ENCODE data around the gene PTCD1. TPM values are rescaled to one million over a fixed set of nuclear protein-coding genes. Genes with fewer than 3 reads are reported as not detected.

PTCD1 gene
- total and polyA plus RNA-seq, 9 of the 15 experiments (the other 6 are each of a cell fraction or from before 2014, with no cell fraction given), result 0.46 to 17.1 (median 6.2) TPM

DNA sequence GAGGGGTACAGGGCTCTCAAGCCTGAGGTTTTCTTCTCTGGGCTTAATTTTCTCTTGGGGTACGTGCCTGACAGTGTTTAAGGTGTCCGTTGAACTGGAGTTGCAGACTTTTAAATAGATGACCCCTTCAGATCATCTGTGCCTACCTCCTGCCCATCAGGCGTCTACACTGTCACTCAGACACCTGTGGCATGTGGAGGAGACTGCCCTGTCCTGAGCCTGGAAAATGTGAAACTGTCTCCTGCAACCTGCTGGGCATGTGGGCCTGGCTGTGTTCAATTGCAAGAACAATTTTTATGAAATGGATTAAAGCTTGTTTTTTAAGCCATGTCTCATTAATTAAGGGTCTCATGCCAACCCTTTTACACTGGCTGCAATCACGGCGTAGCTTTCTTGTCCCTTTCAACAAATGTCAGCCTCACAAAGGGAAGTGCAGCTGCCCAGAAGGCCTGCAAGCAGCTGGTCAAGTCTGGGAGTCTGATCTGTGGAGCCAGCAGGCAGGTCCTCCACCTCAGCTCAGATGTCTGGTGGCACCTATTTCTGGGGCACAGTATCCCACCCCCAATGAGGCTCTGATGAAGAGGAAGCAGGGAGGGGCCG, 18.6 kb upstream of the PTCD1 start:
- no peak overlapping the region for H3K4me3 ChIP-seq
- no peak for FAIRE-seq
- H2AFZ ChIP-seq (ENCODE audit: low read depth, low read length), result no peak overlapping the region
- no TSS peak for BruUV-seq (replicated peaks)
- DNase-seq (ENCODE audit: extremely low read depth in 1 of 4, low spot score in 3 of 4), result peak in 1 of 4 experiments; percentile 28
- no peak overlapping the region for H3K9ac ChIP-seq (ENCODE audit: insufficient read depth in 1 of 2, low read depth in 2 of 2, low read length in 2 of 2)
- H3K4me2 ChIP-seq (ENCODE audit: insufficient read depth, low read length), result no peak overlapping the region
- H4K20me1 ChIP-seq (replicated peaks; ENCODE audit: control insufficient read depth, insufficient read depth, low read length), result peaks cover 55% of the 10 kb centered on the region
- peaks cover 99% of the 10 kb centered on the region for H3K36me3 ChIP-seq (ENCODE audit: control insufficient read depth, insufficient read depth, low read length)
- POLR2A ChIA-PET, result interaction anchor here (0.6 to 2.9 kb wide), 4 partner anchors 8 to 67 kb away, joined by 3 to 28 read pairs (median 6); partner anchors contain the start of genes ATP5MF, CPSF4 and PTCD1
- 85% methylated on average over 6 of the region's 6 CpGs for WGBS (ENCODE audit: insufficient coverage, low coverage, missing lambda C conversion rate)
- peaks cover 53% of the 10 kb centered on the region for H3K79me2 ChIP-seq (ENCODE audit: control insufficient read depth, insufficient read depth, low read length)
- CTCF ChIA-PET (ENCODE audit: low intra/inter-chr PET ratio), result no interaction called here
- intact Hi-C loops (cut with micrococcal nuclease), result no loop called here
- in situ Hi-C loops (cut with MboI), result no loop called here
- H3K27me3 ChIP-seq (ENCODE audit: control insufficient read depth in 2 of 2, insufficient read depth in 2 of 2, low read length in 2 of 2), result no peaks in the 10 kb centered on the region
- no peaks in the 10 kb centered on the region for H3K9me3 ChIP-seq (replicated peaks; ENCODE audit: control insufficient read depth, insufficient read depth, low read depth, low read length)
- no peak overlapping the region for H3K27ac ChIP-seq (ENCODE audit: extremely low read depth, low read depth, low read length)
- peak; percentile 6 for ATAC-seq
- no peaks in the 10 kb centered on the region for H3K9me1 ChIP-seq (ENCODE audit: control insufficient read depth, insufficient read depth, low read length)
- H3K4me1 ChIP-seq (replicated peaks in 1 of 2; ENCODE audit: control insufficient read depth in 2 of 2, insufficient read depth in 2 of 2, low read length in 2 of 2), result peaks cover 0 to 27% of the 10 kb centered on the region in 2 experiments; a peak in 2 of 5 replicates
- no peak for TF ChIP-seq CHCHD3 (CRISPR knock-in tag; IDR thresholded peaks at IDR 0.05)
- TF ChIP-seq BDP1 (IDR thresholded peaks at IDR 0.05; ENCODE audit: insufficient read depth, insufficient read length), result no peak
- TF ChIP-seq NR2C2 (CRISPR knock-in tag; IDR thresholded peaks at IDR 0.05), result no peak
- no peak for TF ChIP-seq NR2C2 (tag; IDR thresholded peaks at IDR 0.05)
- TF ChIP-seq, protein P1, sequence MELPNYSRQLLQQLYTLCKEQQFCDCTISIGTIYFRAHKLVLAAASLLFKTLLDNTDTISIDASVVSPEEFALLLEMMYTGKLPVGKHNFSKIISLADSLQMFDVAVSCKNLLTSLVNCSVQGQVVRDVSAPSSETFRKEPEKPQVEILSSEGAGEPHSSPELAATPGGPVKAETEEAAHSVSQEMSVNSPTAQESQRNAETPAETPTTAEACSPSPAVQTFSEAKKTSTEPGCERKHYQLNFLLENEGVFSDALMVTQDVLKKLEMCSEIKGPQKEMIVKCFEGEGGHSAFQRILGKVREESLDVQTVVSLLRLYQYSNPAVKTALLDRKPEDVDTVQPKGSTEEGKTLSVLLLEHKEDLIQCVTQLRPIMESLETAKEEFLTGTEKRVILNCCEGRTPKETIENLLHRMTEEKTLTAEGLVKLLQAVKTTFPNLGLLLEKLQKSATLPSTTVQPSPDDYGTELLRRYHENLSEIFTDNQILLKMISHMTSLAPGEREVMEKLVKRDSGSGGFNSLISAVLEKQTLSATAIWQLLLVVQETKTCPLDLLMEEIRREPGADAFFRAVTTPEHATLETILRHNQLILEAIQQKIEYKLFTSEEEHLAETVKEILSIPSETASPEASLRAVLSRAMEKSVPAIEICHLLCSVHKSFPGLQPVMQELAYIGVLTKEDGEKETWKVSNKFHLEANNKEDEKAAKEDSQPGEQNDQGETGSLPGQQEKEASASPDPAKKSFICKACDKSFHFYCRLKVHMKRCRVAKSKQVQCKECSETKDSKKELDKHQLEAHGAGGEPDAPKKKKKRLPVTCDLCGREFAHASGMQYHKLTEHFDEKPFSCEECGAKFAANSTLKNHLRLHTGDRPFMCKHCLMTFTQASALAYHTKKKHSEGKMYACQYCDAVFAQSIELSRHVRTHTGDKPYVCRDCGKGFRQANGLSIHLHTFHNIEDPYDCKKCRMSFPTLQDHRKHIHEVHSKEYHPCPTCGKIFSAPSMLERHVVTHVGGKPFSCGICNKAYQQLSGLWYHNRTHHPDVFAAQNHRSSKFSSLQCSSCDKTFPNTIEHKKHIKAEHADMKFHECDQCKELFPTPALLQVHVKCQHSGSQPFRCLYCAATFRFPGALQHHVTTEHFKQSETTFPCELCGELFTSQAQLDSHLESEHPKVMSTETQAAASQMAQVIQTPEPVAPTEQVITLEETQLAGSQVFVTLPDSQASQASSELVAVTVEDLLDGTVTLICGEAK (IDR thresholded peaks at IDR 0.05), result no peak
- TF ChIP-seq, protein P1 (CRISPR knock-in tag; IDR thresholded peaks at IDR 0.05), result no peak
- TF ChIP-seq, protein P2, sequence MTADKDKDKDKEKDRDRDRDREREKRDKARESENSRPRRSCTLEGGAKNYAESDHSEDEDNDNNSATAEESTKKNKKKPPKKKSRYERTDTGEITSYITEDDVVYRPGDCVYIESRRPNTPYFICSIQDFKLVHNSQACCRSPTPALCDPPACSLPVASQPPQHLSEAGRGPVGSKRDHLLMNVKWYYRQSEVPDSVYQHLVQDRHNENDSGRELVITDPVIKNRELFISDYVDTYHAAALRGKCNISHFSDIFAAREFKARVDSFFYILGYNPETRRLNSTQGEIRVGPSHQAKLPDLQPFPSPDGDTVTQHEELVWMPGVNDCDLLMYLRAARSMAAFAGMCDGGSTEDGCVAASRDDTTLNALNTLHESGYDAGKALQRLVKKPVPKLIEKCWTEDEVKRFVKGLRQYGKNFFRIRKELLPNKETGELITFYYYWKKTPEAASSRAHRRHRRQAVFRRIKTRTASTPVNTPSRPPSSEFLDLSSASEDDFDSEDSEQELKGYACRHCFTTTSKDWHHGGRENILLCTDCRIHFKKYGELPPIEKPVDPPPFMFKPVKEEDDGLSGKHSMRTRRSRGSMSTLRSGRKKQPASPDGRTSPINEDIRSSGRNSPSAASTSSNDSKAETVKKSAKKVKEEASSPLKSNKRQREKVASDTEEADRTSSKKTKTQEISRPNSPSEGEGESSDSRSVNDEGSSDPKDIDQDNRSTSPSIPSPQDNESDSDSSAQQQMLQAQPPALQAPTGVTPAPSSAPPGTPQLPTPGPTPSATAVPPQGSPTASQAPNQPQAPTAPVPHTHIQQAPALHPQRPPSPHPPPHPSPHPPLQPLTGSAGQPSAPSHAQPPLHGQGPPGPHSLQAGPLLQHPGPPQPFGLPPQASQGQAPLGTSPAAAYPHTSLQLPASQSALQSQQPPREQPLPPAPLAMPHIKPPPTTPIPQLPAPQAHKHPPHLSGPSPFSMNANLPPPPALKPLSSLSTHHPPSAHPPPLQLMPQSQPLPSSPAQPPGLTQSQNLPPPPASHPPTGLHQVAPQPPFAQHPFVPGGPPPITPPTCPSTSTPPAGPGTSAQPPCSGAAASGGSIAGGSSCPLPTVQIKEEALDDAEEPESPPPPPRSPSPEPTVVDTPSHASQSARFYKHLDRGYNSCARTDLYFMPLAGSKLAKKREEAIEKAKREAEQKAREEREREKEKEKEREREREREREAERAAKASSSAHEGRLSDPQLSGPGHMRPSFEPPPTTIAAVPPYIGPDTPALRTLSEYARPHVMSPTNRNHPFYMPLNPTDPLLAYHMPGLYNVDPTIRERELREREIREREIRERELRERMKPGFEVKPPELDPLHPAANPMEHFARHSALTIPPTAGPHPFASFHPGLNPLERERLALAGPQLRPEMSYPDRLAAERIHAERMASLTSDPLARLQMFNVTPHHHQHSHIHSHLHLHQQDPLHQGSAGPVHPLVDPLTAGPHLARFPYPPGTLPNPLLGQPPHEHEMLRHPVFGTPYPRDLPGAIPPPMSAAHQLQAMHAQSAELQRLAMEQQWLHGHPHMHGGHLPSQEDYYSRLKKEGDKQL (CRISPR knock-in tag; IDR thresholded peaks at IDR 0.05; ENCODE audit: borderline replicate concordance), result no peak
